CD14-positive monocyte (primary cell): ENCODE results near the gene VOPP1. TPM values are rescaled to one million over a fixed set of nuclear protein-coding genes. Genes with fewer than 3 reads are reported as not detected.

Experiments
- DNase-seq, 3 donors: peaks; one replicate each; pipeline ENCODE4 v3.0.0-alpha.2; 2011 to 2022
- H2AFZ ChIP-seq: 2 replicates; pipeline ENCODE4 v1.6.0; 2012; ENCODE audit warnings: mild to moderate bottlenecking, low read depth, low read length, inconsistent platforms; ENCODE audit not compliant: insufficient read depth, poor library complexity, severe bottlenecking
- H3K27ac ChIP-seq, 2 donors: 1 replicate in 1 of 2; 2 replicates in 1 of 2; pipeline ENCODE4 v1.5.1; 2012 to 2013; ENCODE audit warnings: low read length in 2 of 2, control low read depth in 1 of 2, inconsistent platforms in 1 of 2, low read depth in 1 of 2, mild to moderate bottlenecking in 1 of 2
- H3K27me3 ChIP-seq, 2 donors: one replicate each; pipeline versions ENCODE4 v1.6.0 to v1.6.1; 2011 to 2013; ENCODE audit warnings: low read length in 2 of 2; ENCODE audit not compliant: control insufficient read depth in 2 of 2, insufficient read depth in 2 of 2
- H3K36me3 ChIP-seq, 2 donors: replicated peaks in 1 of 2; 1 replicate in 1 of 2; 2 replicates in 1 of 2; pipeline versions ENCODE4 v1.5.1 to v1.6.1; 2012 to 2013; ENCODE audit warnings: low read length in 2 of 2, control low read depth in 1 of 2, inconsistent platforms in 1 of 2, mild to moderate bottlenecking in 1 of 2; ENCODE audit not compliant: insufficient read depth in 2 of 2, control insufficient read depth in 1 of 2
- H3K4me1 ChIP-seq, 2 donors: 1 replicate in 1 of 2; 2 replicates in 1 of 2; pipeline versions ENCODE4 v1.5.1 to v1.6.1; 2012 to 2013; ENCODE audit warnings: low read length in 2 of 2, control low read depth in 1 of 2, inconsistent platforms in 1 of 2, mild to moderate bottlenecking in 1 of 2, moderate library complexity in 1 of 2; ENCODE audit not compliant: insufficient read depth in 2 of 2, control insufficient read depth in 1 of 2
- H3K4me2 ChIP-seq: replicated peaks from 2 replicates; pipeline ENCODE3; 2012; ENCODE audit warnings: low read length, moderate library complexity, mild to moderate bottlenecking; ENCODE audit not compliant: poor library complexity, severe bottlenecking; ENCODE audit errors: extremely low read depth
- H3K4me3 ChIP-seq, 3 experiments: fragments of 200-600 bp in 1 of 3; sonication (generic) in 1 of 3; replicated peaks in 1 of 3; 1 replicate in 2 of 3; 2 replicates in 1 of 3; pipeline ENCODE4 v1.5.1; 2011 to 2013; ENCODE audit warnings: low read length in 3 of 3, mild to moderate bottlenecking in 3 of 3, control low read depth in 2 of 3, low read depth in 2 of 3, inconsistent platforms in 1 of 3, moderate library complexity in 1 of 3
- H3K79me2 ChIP-seq: 2 replicates; pipeline ENCODE4 v1.6.0; 2012; ENCODE audit warnings: mild to moderate bottlenecking, control low read depth, inconsistent platforms, low read length, moderate library complexity; ENCODE audit not compliant: insufficient read depth
- H3K9ac ChIP-seq: 2 replicates; pipeline ENCODE4 v1.6.0; 2017; ENCODE audit warnings: low read length, mild to moderate bottlenecking; ENCODE audit not compliant: insufficient read depth, poor library complexity, severe bottlenecking
- H3K9me3 ChIP-seq, 2 donors: replicated peaks in 1 of 2; 1 replicate in 1 of 2; 2 replicates in 1 of 2; pipeline versions ENCODE4 v1.5.1 to v1.6.1; 2012 to 2013; ENCODE audit warnings: low read length in 2 of 2, control low read depth in 1 of 2; ENCODE audit not compliant: control insufficient read depth in 1 of 2, insufficient read depth in 1 of 2
- H4K20me1 ChIP-seq: 2 replicates; pipeline ENCODE4 v1.6.0; 2012; ENCODE audit warnings: mild to moderate bottlenecking, low read length, control low read depth, moderate library complexity; ENCODE audit not compliant: insufficient read depth
- H3K27ac Mint-ChIP-seq, 7 donors: one replicate each; pipeline ENCODE4 v1.8.0; 2020; ENCODE audit warnings: mild to moderate bottlenecking in 7 of 7, mixed read lengths in 7 of 7, moderate library complexity in 6 of 7, inconsistent platforms in 2 of 7
- H3K27me3 Mint-ChIP-seq, 3 donors: one replicate each; pipeline ENCODE4 v1.8.0; 2021 to 2022; ENCODE audit warnings: low read depth in 3 of 3, mild to moderate bottlenecking in 3 of 3, mixed read lengths in 3 of 3, moderate library complexity in 3 of 3, inconsistent platforms in 1 of 3
- H3K36me3 Mint-ChIP-seq, 2 donors: one replicate each; pipeline ENCODE4 v1.8.0; 2020; ENCODE audit warnings: mixed read lengths in 2 of 2, inconsistent platforms in 1 of 2, mild to moderate bottlenecking in 1 of 2
- H3K4me1 Mint-ChIP-seq: one replicate; pipeline ENCODE4 v1.8.0; 2020; ENCODE audit warnings: mild to moderate bottlenecking, mixed read lengths
- H3K4me3 Mint-ChIP-seq, 2 donors: one replicate each; pipeline ENCODE4 v1.8.0; 2020; ENCODE audit warnings: mild to moderate bottlenecking in 2 of 2, mixed read lengths in 2 of 2, moderate library complexity in 1 of 2
- H3K9me3 Mint-ChIP-seq, 7 donors: one replicate each; pipeline ENCODE4 v1.8.0; 2020 to 2022; ENCODE audit warnings: mixed read lengths in 7 of 7, mild to moderate bottlenecking in 6 of 7, moderate library complexity in 6 of 7, inconsistent platforms in 2 of 7
- CTCF ChIP-seq: fragments of 200-600 bp; IDR thresholded peaks from one replicate; pipeline ENCODE4 v1.8.0; 2022; ENCODE audit warnings: antibody characterized with exemption, mild to moderate bottlenecking
- WGBS: methylation state at CpG from one replicate; pipeline ENCODE4 v1.1.5; 2013; ENCODE audit warnings: missing lambda C conversion rate; ENCODE audit not compliant: insufficient coverage; 5-methylcytosine and 5-hydroxymethylcytosine counted together
- intact Hi-C, 2 donors: fragments of 100-400 bp; cut with micrococcal nuclease; formaldehyde crosslinking; loops; one replicate each; pipeline versions ENCODE4 v1.15.0 to v1.15.1; 2023
- polyA plus RNA-seq, 3 donors: library from polyadenylated mRNA; depleted of rRNA in 1 of 3; unstranded in 2 of 3; stranded (reverse) in 1 of 3; fragments of 300-500 nt in 2 of 3; fragments of >200 nt in 1 of 3; fragmentation: Illumina TruSeq in 2 of 3; gene quantifications; 1 replicate in 2 of 3; 2 replicates in 1 of 3; pipeline ENCODE4 v1.2.3, GENCODE V29; 2012 to 2021

VOPP1 gene
- polyA plus RNA-seq, 3 donors: 16.7 to 22.1 (median 18.0) TPM

GRCh38 chr7:55537458-55537990 is 34.8 kb downstream of the VOPP1 start:
- no peak for TF ChIP-seq CTCF
- Histone ChIP-seq H3K4me1 (peaks cover 64 to 66% of the 10 kb centered on the region in 2 donors), H2AFZ (no peak overlapping the region), H3K9me3 (no peaks in the 10 kb centered on the region), H3K4me2 (peak overlapping the region; percentile 8), H3K36me3 (no peaks in the 10 kb centered on the region), H3K4me3 (peak overlapping the region in 1 of 3 experiments; percentile 1), H3K79me2 (peaks cover 38% of the 10 kb centered on the region), H3K27ac (peak overlapping the region in 1 of 2 donors; percentile 38), H3K27me3 (no peaks in the 10 kb centered on the region), H3K9ac (no peak overlapping the region), H4K20me1 (peaks cover 20% of the 10 kb centered on the region)
- H3K9me3 Mint-ChIP-seq: no peaks in the 10 kb centered on the region
- intact Hi-C loops: no loop called here
- peak overlapping the region; percentile 18 to 99 (median 77) for H3K27ac Mint-ChIP-seq
- H3K4me1 Mint-ChIP-seq: peaks cover 71% of the 10 kb centered on the region
- H3K4me3 Mint-ChIP-seq: peak overlapping the region in 1 of 2 donors; percentile 51
- H3K36me3 Mint-ChIP-seq: peaks cover 11 to 39% of the 10 kb centered on the region in 2 donors
- peak in 2 of 3 donors; percentile 49 to 58 for DNase-seq
- no peaks in the 10 kb centered on the region for H3K27me3 Mint-ChIP-seq
- WGBS: 71% methylated on average over 16 of the region's 16 CpGs

GRCh38 chr7:55536619-55537457 is 35.5 kb downstream of the VOPP1 start:
- Mint-ChIP-seq H3K9me3 (no peaks in the 10 kb centered on the region), H3K4me3 (no peak overlapping the region), H3K27ac (peak overlapping the region; percentile 18 to 99 (median 87)), H3K27me3 (no peaks in the 10 kb centered on the region), H3K36me3 (peaks cover 16 to 44% of the 10 kb centered on the region in 2 donors), H3K4me1 (peaks cover 78% of the 10 kb centered on the region)
- 97% methylated on average over 23 of the region's 23 CpGs for WGBS
- no peaks in the 10 kb centered on the region for H3K36me3 ChIP-seq
- no peaks in the 10 kb centered on the region for H3K9me3 ChIP-seq
- H3K9ac ChIP-seq: no peak overlapping the region
- H3K4me2 ChIP-seq: no peak overlapping the region
- no peak for TF ChIP-seq CTCF
- H3K27ac ChIP-seq: peak overlapping the region in 1 of 2 donors; percentile 38
- peaks cover 20% of the 10 kb centered on the region for H4K20me1 ChIP-seq
- no peak overlapping the region for H3K4me3 ChIP-seq
- H3K79me2 ChIP-seq: peaks cover 34% of the 10 kb centered on the region
- no peak for DNase-seq
- intact Hi-C loops: no loop called here
- H3K27me3 ChIP-seq: no peaks in the 10 kb centered on the region
- H2AFZ ChIP-seq: no peak overlapping the region
- peaks cover 66 to 71% of the 10 kb centered on the region in 2 donors for H3K4me1 ChIP-seq
